Astrocyte (in vitro differentiated cells and primary cell): Measurements from ENCODE around the gene KDM5B. TPM values are rescaled to one million over a fixed set of nuclear protein-coding genes. Genes with fewer than 3 reads are reported as not detected.

ENCODE experiments used
- DNase-seq: peaks from one replicate; pipeline ENCODE4 v3.0.0-alpha.2; 2010; ENCODE audit warnings: low read depth
- FAIRE-seq: peaks from 2 replicates; lab custom pipeline; 2011; peaks lifted over from hg19 to GRCh38; lab: Jason Lieb, UNC
- H2AFZ ChIP-seq: 2 replicates; pipeline ENCODE4 v1.6.0; 2012; ENCODE audit warnings: low read depth, low read length, inconsistent platforms
- H3K27ac ChIP-seq: 2 replicates; pipeline ENCODE4 v1.5.1; 2011; ENCODE audit warnings: low read depth, low read length, inconsistent platforms
- H3K27me3 ChIP-seq: 2 replicates; pipeline ENCODE4 v1.6.0; 2011; ENCODE audit warnings: low read length, inconsistent platforms; ENCODE audit not compliant: insufficient read depth
- H3K36me3 ChIP-seq: 2 replicates; pipeline ENCODE4 v1.5.1; 2011; ENCODE audit warnings: low read length, inconsistent platforms; ENCODE audit not compliant: insufficient read depth
- H3K4me1 ChIP-seq: 2 replicates; pipeline ENCODE4 v1.5.1; 2011; ENCODE audit warnings: low read length, inconsistent platforms; ENCODE audit not compliant: insufficient read depth
- H3K4me2 ChIP-seq: 2 replicates; pipeline ENCODE4 v1.6.0; 2012; ENCODE audit warnings: low read length, inconsistent platforms
- H3K4me3 ChIP-seq: 2 replicates; pipeline ENCODE4 v1.5.1; 2011; ENCODE audit warnings: low read depth, mild to moderate bottlenecking, low read length, inconsistent platforms; ENCODE audit not compliant: insufficient read depth
- H3K79me2 ChIP-seq: 2 replicates; pipeline ENCODE4 v1.6.0; 2012; ENCODE audit warnings: mild to moderate bottlenecking, low read length, inconsistent platforms; ENCODE audit not compliant: insufficient read depth
- H3K9ac ChIP-seq: 2 replicates; pipeline ENCODE4 v1.6.0; 2012; ENCODE audit warnings: mild to moderate bottlenecking, low read length, inconsistent platforms
- H3K9me3 ChIP-seq: 2 replicates; pipeline ENCODE4 v1.5.1; 2012; ENCODE audit warnings: low read depth, mild to moderate bottlenecking, low read length, inconsistent platforms; ENCODE audit not compliant: insufficient read depth
- H4K20me1 ChIP-seq: 2 replicates; pipeline ENCODE4 v1.6.0; 2012; ENCODE audit warnings: low read length, inconsistent platforms; ENCODE audit not compliant: insufficient read depth
- H3K27ac Mint-ChIP-seq: one replicate; pipeline ENCODE4 v1.8.0; 2021; ENCODE audit warnings: mild to moderate bottlenecking, mixed read lengths; ENCODE audit not compliant: unreplicated experiment
- H3K27me3 Mint-ChIP-seq: one replicate; pipeline ENCODE4 v1.8.0; 2021; ENCODE audit warnings: low read depth, mixed read lengths; ENCODE audit not compliant: unreplicated experiment
- H3K36me3 Mint-ChIP-seq: one replicate; pipeline ENCODE4 v1.8.0; 2021; ENCODE audit warnings: low read depth, mixed read lengths; ENCODE audit not compliant: unreplicated experiment
- H3K4me1 Mint-ChIP-seq: one replicate; pipeline ENCODE4 v1.8.0; 2021; ENCODE audit warnings: low read depth, mixed read lengths; ENCODE audit not compliant: unreplicated experiment
- H3K4me3 Mint-ChIP-seq: one replicate; pipeline ENCODE4 v1.8.0; 2021; ENCODE audit warnings: mild to moderate bottlenecking, moderate library complexity, mixed read lengths; ENCODE audit not compliant: unreplicated experiment
- H3K9me3 Mint-ChIP-seq: one replicate; pipeline ENCODE4 v1.8.0; 2021; ENCODE audit warnings: mild to moderate bottlenecking, mixed read lengths; ENCODE audit not compliant: unreplicated experiment
- EZH2 ChIP-seq: IDR thresholded peaks from 2 replicates; pipeline ENCODE4 v1.6.1; 2012; ENCODE audit warnings: mild to moderate bottlenecking, low read length, inconsistent platforms; ENCODE audit not compliant: insufficient read depth
- total RNA-seq: library from RNA; stranded (reverse); gene quantifications from 2 replicates; pipeline ENCODE4 v1.2.1, GENCODE V29; 2021
- TF ChIP-seq, protein P1 (sequence below): IDR thresholded peaks from 2 replicates; pipeline ENCODE4 v1.5.1; 2011; ENCODE audit warnings: low read depth, mild to moderate bottlenecking, inconsistent platforms, low read length, moderate library complexity; ENCODE audit not compliant: insufficient read depth

Gene KDM5B
- total RNA-seq, 1 donor from 2014 or later: 182 TPM

GRCh38 chr1:202856014-202856413 lies 47.8 kb upstream of the KDM5B start:
- Histone ChIP-seq H2AFZ (no peak overlapping the region), H3K27me3 (no peaks in the 10 kb centered on the region), H3K9me3 (no peaks in the 10 kb centered on the region), H3K4me1 (peaks cover 3% of the 10 kb centered on the region), H3K9ac (no peak overlapping the region), H3K27ac (no peak overlapping the region), H4K20me1 (no peaks in the 10 kb centered on the region), H3K4me2 (no peak overlapping the region), H3K36me3 (no peaks in the 10 kb centered on the region), H3K4me3 (no peak overlapping the region), H3K79me2 (no peaks in the 10 kb centered on the region)
- Mint-ChIP-seq H3K27me3 (peaks cover 15% of the 10 kb centered on the region), H3K4me1 (no peaks in the 10 kb centered on the region), H3K4me3 (no peak overlapping the region), H3K36me3 (no peaks in the 10 kb centered on the region), H3K9me3 (no peaks in the 10 kb centered on the region), H3K27ac (no peak overlapping the region)
- TF ChIP-seq, protein P1, sequence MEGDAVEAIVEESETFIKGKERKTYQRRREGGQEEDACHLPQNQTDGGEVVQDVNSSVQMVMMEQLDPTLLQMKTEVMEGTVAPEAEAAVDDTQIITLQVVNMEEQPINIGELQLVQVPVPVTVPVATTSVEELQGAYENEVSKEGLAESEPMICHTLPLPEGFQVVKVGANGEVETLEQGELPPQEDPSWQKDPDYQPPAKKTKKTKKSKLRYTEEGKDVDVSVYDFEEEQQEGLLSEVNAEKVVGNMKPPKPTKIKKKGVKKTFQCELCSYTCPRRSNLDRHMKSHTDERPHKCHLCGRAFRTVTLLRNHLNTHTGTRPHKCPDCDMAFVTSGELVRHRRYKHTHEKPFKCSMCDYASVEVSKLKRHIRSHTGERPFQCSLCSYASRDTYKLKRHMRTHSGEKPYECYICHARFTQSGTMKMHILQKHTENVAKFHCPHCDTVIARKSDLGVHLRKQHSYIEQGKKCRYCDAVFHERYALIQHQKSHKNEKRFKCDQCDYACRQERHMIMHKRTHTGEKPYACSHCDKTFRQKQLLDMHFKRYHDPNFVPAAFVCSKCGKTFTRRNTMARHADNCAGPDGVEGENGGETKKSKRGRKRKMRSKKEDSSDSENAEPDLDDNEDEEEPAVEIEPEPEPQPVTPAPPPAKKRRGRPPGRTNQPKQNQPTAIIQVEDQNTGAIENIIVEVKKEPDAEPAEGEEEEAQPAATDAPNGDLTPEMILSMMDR: no peak
- no peak for TF ChIP-seq EZH2
- FAIRE-seq (no peak), DNase-seq (no peak)

GRCh38 chr1:202854787-202855186 lies 46.6 kb upstream of the KDM5B start:
- Histone ChIP-seq H3K9ac (no peak overlapping the region), H3K27me3 (no peaks in the 10 kb centered on the region), H3K4me2 (no peak overlapping the region), H3K4me3 (no peak overlapping the region), H2AFZ (no peak overlapping the region), H3K9me3 (no peaks in the 10 kb centered on the region), H3K4me1 (no peaks in the 10 kb centered on the region), H4K20me1 (no peaks in the 10 kb centered on the region), H3K27ac (no peak overlapping the region), H3K79me2 (no peaks in the 10 kb centered on the region), H3K36me3 (no peaks in the 10 kb centered on the region)
- Mint-ChIP-seq H3K27ac (no peak overlapping the region), H3K27me3 (peaks cover 14% of the 10 kb centered on the region), H3K36me3 (no peaks in the 10 kb centered on the region), H3K9me3 (no peaks in the 10 kb centered on the region), H3K4me3 (no peak overlapping the region), H3K4me1 (no peaks in the 10 kb centered on the region)
- FAIRE-seq (no peak), DNase-seq (no peak)
- TF ChIP-seq, protein P1: no peak
- no peak for TF ChIP-seq EZH2

DNA sequence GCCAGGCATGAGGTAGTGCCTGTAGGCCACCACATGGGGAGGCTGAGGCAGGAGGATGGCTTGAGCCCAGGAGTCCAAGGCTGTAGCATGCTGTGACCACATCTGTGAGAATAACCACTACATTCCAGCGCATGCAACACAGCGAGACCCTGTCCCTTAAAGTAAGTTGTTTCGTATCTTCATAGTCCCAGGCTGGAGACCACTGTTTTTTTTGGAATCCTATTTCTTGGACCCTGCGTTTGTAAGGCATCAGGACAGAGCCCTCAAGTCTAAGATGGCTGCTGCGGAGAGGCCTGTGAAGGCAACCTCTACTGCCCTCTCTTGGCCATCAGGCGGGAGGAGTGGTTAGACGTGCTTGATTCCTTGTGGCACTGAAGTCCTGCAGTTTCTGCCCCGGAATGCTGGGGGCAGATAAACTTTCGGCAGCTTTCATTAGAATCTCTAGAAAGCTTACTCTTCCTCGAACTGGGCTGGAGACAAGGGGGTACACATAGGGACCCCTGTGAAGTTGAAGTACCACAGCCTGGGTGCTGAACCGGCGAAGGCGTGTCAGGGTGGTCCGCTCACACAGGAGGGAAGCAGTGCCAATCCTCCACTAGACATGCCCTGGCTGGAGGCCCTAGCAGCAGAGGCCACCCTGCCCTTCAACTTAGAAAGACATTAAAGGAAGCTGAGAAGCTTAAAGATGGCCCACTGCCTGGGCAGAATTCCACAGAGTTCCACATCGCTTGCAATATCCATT lies 44.1 kb upstream of the KDM5B start:
- no peaks in the 10 kb centered on the region for H3K36me3 ChIP-seq
- H4K20me1 ChIP-seq: no peaks in the 10 kb centered on the region
- peak; percentile 36 for DNase-seq
- H3K4me3 ChIP-seq: no peak overlapping the region
- FAIRE-seq: no peak
- Mint-ChIP-seq H3K4me3 (no peak overlapping the region), H3K36me3 (no peaks in the 10 kb centered on the region), H3K27me3 (peaks cover 3% of the 10 kb centered on the region), H3K9me3 (no peaks in the 10 kb centered on the region), H3K27ac (peak overlapping the region; percentile 20), H3K4me1 (peaks cover 6% of the 10 kb centered on the region)
- no peak overlapping the region for H3K4me2 ChIP-seq
- H3K4me1 ChIP-seq: no peaks in the 10 kb centered on the region
- no peak overlapping the region for H3K27ac ChIP-seq
- peak overlapping the region; percentile 83 for H2AFZ ChIP-seq
- H3K9me3 ChIP-seq: no peaks in the 10 kb centered on the region
- no peaks in the 10 kb centered on the region for H3K27me3 ChIP-seq
- no peaks in the 10 kb centered on the region for H3K79me2 ChIP-seq
- TF ChIP-seq, protein P1: peak; percentile 47
- TF ChIP-seq EZH2: no peak
- no peak overlapping the region for H3K9ac ChIP-seq
